Measurements from ENCODE around the gene STPG4.
A peak's percentile ranks its signal among the peaks of the same experiment; 100 is the strongest.

The STPG4 gene

DNA sequence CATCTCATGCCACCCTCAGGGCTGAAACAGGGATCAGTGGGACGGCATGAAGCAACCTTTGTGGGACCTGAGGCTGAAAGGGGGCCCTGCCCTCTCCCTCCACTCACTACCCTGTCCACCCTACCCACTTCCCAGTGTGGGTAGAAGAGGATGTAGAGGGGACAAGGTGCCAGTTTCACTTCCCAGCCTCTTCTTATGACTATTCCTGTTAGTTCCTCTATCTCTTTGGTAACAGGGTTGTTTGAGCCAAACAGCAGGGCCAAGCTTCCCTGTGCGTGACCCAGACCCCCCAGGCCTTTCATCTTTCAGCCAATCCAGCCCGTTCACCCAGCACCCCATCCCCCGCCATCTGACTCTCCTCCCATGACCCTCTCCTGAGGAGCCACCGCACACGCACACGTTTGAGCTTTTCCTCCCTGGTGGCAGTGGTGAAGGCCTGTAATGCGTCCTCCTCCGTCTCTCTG lies 82.3 kb downstream of the STPG4 start:
- WGBS, 2 experiments (ENCODE audit: insufficient coverage in 2 of 2), result 86 to 96% methylated on average over 3 to 8 of the region's 9 CpGs
- H3K4me1 ChIP-seq (ENCODE audit: control insufficient read depth, insufficient read depth, low read length, poor library complexity, severe bottlenecking), result peaks cover 70% of the 10 kb centered on the region
- peak overlapping the region; percentile 49 for H3K27ac ChIP-seq (ENCODE audit: low read depth, low read length, severe bottlenecking)
- H3K4me3 ChIP-seq (ENCODE audit: extremely low read depth, insufficient read depth, low read length, poor library complexity, severe bottlenecking), result no peak overlapping the region
- no peaks in the 10 kb centered on the region for H3K9me3 ChIP-seq (ENCODE audit: control insufficient read depth, low read length)
- H3K36me3 ChIP-seq (ENCODE audit: control insufficient read depth, insufficient read depth, low read length), result peaks cover 19% of the 10 kb centered on the region

DNA sequence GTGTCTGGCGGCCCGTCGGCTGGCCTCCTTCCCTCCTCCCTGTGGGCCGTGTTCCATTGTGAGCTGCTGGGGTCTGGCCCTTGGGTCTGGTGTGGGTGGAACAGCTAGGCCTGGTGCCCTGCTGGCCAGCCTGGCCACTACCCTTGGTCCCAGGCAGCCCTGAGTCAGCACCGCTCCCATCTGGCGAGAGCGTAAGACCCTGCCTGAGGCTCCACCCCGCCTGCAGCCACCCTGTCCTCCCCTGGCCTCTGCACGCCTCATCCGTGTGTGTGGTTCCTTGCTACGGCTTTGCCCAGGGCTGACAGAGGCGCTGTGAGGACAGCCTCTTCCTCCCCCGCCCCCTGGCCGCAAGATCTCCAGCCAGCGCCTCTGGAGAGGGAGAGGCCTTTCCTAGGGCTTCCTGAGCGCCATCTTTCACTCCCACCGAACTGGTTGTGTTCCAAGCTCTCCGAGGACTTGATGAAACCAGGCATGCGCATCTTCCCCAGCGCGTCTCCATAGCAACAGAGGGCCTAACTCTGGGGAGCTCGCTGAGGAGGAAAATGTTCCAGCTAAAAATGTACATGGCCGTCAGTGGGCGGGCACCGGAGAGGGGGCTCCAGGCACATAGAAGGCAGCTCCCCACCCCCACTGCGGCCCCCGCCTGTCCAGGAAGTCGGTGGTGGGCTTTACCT lies 83.0 kb downstream of the STPG4 start:
- Histone ChIP-seq H3K4me3 (ENCODE audit: extremely low read depth, insufficient read depth, low read length, poor library complexity, severe bottlenecking) (no peak overlapping the region), H3K36me3 (ENCODE audit: control insufficient read depth, insufficient read depth, low read length) (peaks cover 25% of the 10 kb centered on the region), H3K9me3 (ENCODE audit: control insufficient read depth, low read length) (no peaks in the 10 kb centered on the region), H3K27ac (ENCODE audit: low read depth, low read length, severe bottlenecking) (peak overlapping the region; percentile 49), H3K4me1 (ENCODE audit: control insufficient read depth, insufficient read depth, low read length, poor library complexity, severe bottlenecking) (peaks cover 66% of the 10 kb centered on the region)
- WGBS, 2 experiments (ENCODE audit: insufficient coverage in 2 of 2), result 92 to 94% methylated on average over 23 to 24 of the region's 28 CpGs

DNA sequence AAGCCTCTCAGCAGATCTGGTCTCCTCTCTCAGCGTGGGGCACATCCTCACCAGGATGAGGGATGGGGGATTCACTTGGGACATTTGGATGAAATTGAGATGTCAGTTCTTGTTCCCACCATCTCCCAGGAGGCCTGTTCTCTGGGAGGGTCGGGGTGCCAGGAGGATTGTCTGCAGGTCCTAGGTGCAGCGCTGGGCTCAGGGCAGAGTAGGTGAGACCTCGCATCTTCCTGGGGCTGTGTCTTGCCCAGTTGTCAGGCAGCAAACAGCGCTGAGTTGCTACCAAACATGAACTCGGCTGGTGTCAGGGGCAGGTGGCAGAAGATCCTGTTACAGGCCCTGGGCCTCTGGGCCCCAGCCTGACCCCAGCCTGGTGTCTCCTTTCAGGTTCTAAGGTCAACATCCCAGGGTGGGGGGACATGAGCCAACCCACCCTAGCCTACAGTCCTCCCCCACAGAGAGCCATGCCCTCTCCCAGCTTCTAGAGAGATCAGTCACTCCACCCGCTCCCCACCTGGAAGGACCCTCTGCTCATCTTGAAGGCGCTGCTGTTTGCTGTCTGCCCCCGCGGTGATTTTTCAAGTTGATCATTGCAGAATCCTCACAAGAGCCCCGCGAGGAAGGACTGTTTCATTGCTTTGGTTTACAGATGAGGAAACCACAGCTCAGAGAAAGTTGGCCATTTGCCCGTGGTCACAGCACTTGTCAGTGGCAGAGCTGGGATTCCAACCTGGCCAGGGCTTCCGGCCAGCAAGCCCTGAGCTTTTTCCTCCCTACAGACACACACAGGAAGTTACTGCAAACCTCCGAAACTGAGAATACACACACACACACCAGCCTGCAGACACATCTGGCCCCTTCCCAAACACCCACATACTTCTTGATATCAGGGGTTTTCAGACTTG lies 83.9 kb downstream of the STPG4 start:
- Histone ChIP-seq H3K9me3 (ENCODE audit: control insufficient read depth, low read length) (no peaks in the 10 kb centered on the region), H3K4me1 (ENCODE audit: control insufficient read depth, insufficient read depth, low read length, poor library complexity, severe bottlenecking) (peaks cover 67% of the 10 kb centered on the region)
- 93 to 97% methylated on average over 14 to 15 of the region's 15 CpGs for WGBS, 2 experiments (ENCODE audit: insufficient coverage in 2 of 2)

GRCh38 chr2:47070155-47070919 lies 84.8 kb downstream of the STPG4 start:
- H3K4me3 ChIP-seq (ENCODE audit: extremely low read depth, insufficient read depth, low read length, poor library complexity, severe bottlenecking), result no peak overlapping the region
- H3K9me3 ChIP-seq (ENCODE audit: control insufficient read depth, low read length), result no peaks in the 10 kb centered on the region
- 86 to 94% methylated on average over 7 to 12 of the region's 13 CpGs for WGBS, 2 experiments (ENCODE audit: insufficient coverage in 2 of 2)
- peaks cover 32% of the 10 kb centered on the region for H3K36me3 ChIP-seq (ENCODE audit: control insufficient read depth, insufficient read depth, low read length)
- H3K27ac ChIP-seq (ENCODE audit: low read depth, low read length, severe bottlenecking), result peak overlapping the region; percentile 91
- peaks cover 67% of the 10 kb centered on the region for H3K4me1 ChIP-seq (ENCODE audit: control insufficient read depth, insufficient read depth, low read length, poor library complexity, severe bottlenecking)

More for the DNA sequence above, 83.9 kb downstream of the STPG4 start:
- Histone ChIP-seq H3K36me3 (ENCODE audit: control insufficient read depth, insufficient read depth, low read length) (peaks cover 32% of the 10 kb centered on the region), H3K4me3 (ENCODE audit: extremely low read depth, insufficient read depth, low read length, poor library complexity, severe bottlenecking) (no peak overlapping the region), H3K27ac (ENCODE audit: low read depth, low read length, severe bottlenecking) (peak overlapping the region; percentile 49)

DNA sequence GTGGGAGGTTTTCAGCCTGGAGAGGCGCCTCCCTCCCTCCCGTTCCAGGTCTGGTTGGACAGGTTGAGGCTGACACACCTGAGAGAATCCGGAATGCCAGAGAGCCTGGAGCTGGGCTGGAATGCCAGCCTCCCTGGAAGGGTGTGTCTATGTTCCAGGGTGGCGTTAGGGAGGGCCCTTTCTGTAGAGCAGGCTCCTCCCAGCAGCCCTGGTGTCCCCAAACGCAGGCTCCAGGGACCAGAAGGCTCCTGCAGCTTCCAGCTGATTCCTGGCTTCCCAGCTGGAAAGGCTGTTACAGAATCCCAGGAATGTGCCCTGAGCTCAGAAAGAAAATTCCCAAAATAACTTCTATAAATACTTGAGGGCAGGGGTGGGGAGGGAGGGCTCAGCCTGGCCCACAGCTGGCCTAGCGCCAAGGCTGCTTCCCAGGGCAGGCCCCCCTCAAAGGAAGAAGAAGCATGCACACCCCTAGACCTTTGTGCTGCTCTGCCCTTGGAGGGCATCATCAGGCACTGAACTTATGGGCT lies 85.4 kb downstream of the STPG4 start:
- Histone ChIP-seq H3K36me3 (ENCODE audit: control insufficient read depth, insufficient read depth, low read length) (peaks cover 32% of the 10 kb centered on the region), H3K4me3 (ENCODE audit: extremely low read depth, insufficient read depth, low read length, poor library complexity, severe bottlenecking) (no peak overlapping the region), H3K9me3 (ENCODE audit: control insufficient read depth, low read length) (no peaks in the 10 kb centered on the region), H3K27ac (ENCODE audit: low read depth, low read length, severe bottlenecking) (peak overlapping the region; percentile 91), H3K4me1 (ENCODE audit: control insufficient read depth, insufficient read depth, low read length, poor library complexity, severe bottlenecking) (peaks cover 70% of the 10 kb centered on the region)
- 23 to 55% methylated on average over 4 to 5 of the region's 6 CpGs for WGBS, 2 experiments (ENCODE audit: insufficient coverage in 2 of 2)

DNA sequence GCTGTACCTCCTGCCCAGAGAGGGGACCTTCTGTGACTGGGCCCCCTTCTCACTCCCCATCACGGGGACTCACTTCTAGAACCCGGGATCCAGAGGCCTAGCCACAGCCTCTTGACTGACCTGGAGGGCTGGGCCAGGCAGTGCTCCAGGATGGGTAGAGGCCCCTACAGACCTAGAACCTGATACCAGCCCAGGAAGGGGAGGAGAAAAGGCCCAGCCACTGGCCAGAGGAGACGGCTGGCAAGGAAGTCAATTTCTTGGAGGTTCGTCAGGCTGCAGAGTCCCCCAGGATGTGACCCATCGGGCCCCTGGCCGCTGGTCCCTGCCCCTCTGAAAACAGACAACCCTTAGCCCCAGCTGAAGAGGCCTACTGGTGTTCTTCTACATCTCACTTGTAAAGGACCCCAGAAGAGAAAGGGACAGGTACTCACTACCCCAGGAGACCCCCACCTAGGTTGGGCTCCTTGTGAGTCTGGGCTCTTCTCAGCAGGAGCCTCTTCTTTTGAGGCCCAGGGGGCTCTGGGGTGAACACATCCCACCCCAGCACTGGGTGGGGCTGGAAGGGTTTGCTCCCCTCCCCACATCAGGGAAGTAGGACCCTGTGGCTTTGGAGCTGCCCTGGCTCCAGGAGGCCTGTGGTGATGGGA lies 86.0 kb downstream of the STPG4 start:
- no peak overlapping the region for H3K4me3 ChIP-seq (ENCODE audit: extremely low read depth, insufficient read depth, low read length, poor library complexity, severe bottlenecking)
- H3K36me3 ChIP-seq (ENCODE audit: control insufficient read depth, insufficient read depth, low read length), result peaks cover 34% of the 10 kb centered on the region
- H3K27ac ChIP-seq (ENCODE audit: low read depth, low read length, severe bottlenecking), result peak overlapping the region; percentile 91
- WGBS, 2 experiments (ENCODE audit: insufficient coverage in 2 of 2), result 82 to 93% methylated on average over 5 of the region's 6 CpGs
- H3K4me1 ChIP-seq (ENCODE audit: control insufficient read depth, insufficient read depth, low read length, poor library complexity, severe bottlenecking), result peaks cover 70% of the 10 kb centered on the region
- no peaks in the 10 kb centered on the region for H3K9me3 ChIP-seq (ENCODE audit: control insufficient read depth, low read length)

GRCh38 chr2:47067788-47068407 lies 87.2 kb downstream of the STPG4 start:
- 89% methylated on average over 12 to 14 of the region's 14 CpGs for WGBS, 2 experiments (ENCODE audit: insufficient coverage in 2 of 2)
- H3K4me3 ChIP-seq (ENCODE audit: extremely low read depth, insufficient read depth, low read length, poor library complexity, severe bottlenecking), result no peak overlapping the region
- no peak overlapping the region for H3K27ac ChIP-seq (ENCODE audit: low read depth, low read length, severe bottlenecking)
- H3K36me3 ChIP-seq (ENCODE audit: control insufficient read depth, insufficient read depth, low read length), result peaks cover 35% of the 10 kb centered on the region
- no peaks in the 10 kb centered on the region for H3K9me3 ChIP-seq (ENCODE audit: control insufficient read depth, low read length)
- peaks cover 76% of the 10 kb centered on the region for H3K4me1 ChIP-seq (ENCODE audit: control insufficient read depth, insufficient read depth, low read length, poor library complexity, severe bottlenecking)

DNA sequence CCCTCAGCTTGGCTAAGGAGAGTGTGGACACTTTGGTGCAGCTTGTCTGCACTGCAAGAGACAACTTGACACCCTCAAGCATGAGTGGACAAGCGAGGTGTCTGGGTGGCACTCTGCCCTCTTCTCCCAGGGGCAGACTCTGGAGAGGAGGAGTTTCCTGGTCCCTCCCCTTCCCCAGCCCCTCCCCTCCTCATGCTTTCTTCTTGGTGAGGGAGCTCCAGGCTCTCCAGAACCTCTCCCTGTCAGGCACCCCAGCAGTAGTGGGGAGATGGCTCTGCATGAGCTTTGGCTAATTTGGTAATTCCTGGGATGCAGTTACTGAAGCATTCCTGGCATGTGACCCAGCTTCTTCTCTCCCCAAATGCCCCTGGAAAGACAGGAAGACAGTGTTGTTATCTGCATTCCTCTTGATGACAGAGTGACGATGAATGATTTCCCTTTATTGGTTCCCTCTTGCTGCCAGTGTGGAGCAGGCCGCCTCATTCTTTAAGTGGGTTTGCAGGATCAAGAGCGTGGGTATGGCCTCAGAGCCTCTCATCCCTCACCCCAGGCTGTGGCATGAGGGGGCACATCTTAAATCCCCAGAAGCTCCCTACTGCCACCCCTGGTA lies 89.2 kb downstream of the STPG4 start:
- Histone ChIP-seq H3K9me3 (ENCODE audit: control insufficient read depth, low read length) (no peaks in the 10 kb centered on the region), H3K4me1 (ENCODE audit: control insufficient read depth, insufficient read depth, low read length, poor library complexity, severe bottlenecking) (peaks cover 63% of the 10 kb centered on the region), H3K36me3 (ENCODE audit: control insufficient read depth, insufficient read depth, low read length) (peaks cover 32% of the 10 kb centered on the region), H3K4me3 (ENCODE audit: extremely low read depth, insufficient read depth, low read length, poor library complexity, severe bottlenecking) (no peak overlapping the region), H3K27ac (ENCODE audit: low read depth, low read length, severe bottlenecking) (peak overlapping the region; percentile 87)
- WGBS, 2 experiments (ENCODE audit: insufficient coverage in 2 of 2), result 49 to 76% methylated on average over 3 of the region's 4 CpGs

DNA sequence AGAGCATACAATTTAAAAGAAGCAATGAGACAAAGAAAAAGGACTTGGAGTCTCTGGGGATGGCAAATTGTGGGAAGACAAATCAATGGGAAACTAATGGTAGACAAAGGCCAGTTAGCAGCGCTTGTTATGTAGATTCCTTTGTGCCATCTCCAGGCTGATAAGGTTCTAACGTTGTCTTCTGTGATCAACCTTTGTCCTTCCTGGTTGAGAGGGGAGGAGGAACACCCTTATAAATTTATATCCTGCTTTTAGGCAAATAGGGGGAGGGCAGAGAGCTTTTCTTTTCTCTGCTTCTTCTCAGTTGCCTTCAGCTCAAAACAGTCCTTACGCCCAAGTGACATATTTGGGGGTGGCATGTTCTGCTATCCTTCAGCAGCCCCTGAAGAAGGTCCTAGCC lies 89.8 kb downstream of the STPG4 start:
- Histone ChIP-seq H3K9me3 (ENCODE audit: control insufficient read depth, low read length) (no peaks in the 10 kb centered on the region), H3K4me3 (ENCODE audit: extremely low read depth, insufficient read depth, low read length, poor library complexity, severe bottlenecking) (no peak overlapping the region), H3K4me1 (ENCODE audit: control insufficient read depth, insufficient read depth, low read length, poor library complexity, severe bottlenecking) (peaks cover 59% of the 10 kb centered on the region), H3K36me3 (ENCODE audit: control insufficient read depth, insufficient read depth, low read length) (peaks cover 29% of the 10 kb centered on the region), H3K27ac (ENCODE audit: low read depth, low read length, severe bottlenecking) (peak overlapping the region; percentile 87)
- 68 to 88% methylated on average over 1 to 3 of the region's 3 CpGs for WGBS, 2 experiments (ENCODE audit: insufficient coverage in 2 of 2)

Data from mesodermal cell (in vitro differentiated cells).